ENCODE data around the gene DNASE1L3.

GRCh38 chr3:58190882-58191281 is 19.9 kb downstream of the DNASE1L3 start:
- TF ChIP-seq TAF1 (IDR thresholded peaks at IDR 0.05; ENCODE audit: low read depth, low read length) = no peak
- no peak for TF ChIP-seq POLR2AphosphoS5 (IDR thresholded peaks at IDR 0.05; ENCODE audit: low read depth, low read length)
- no peak for TF ChIP-seq SIN3A (conservative IDR thresholded peaks at IDR 0.05 in 1 of 2, IDR thresholded peaks at IDR 0.05 in 1 of 2; ENCODE audit: low read depth in 1 of 2, low read length in 2 of 2)
- no peak for TF ChIP-seq NRF1 (IDR thresholded peaks at IDR 0.05; ENCODE audit: low read depth, low read length)

Measured in H1 (cell line).